ENCODE results near the gene SLC16A11.
A peak's percentile ranks its signal among the peaks of the same experiment; 100 is the strongest.

GRCh38 chr17:7001318-7001961 is 42.5 kb downstream of the SLC16A11 start:
- TF ChIP-seq CTCF (IDR thresholded peaks at IDR 0.05) = peak in 3 of 7 experiments; percentile 26 to 32 (median 30)
- no peak for TF ChIP-seq POLR2A (IDR thresholded peaks at IDR 0.05)
- no peak for TF ChIP-seq EP300 (IDR thresholded peaks at IDR 0.05)
- TF ChIP-seq POLR2AphosphoS5 (IDR thresholded peaks at IDR 0.05) = no peak

Measured in stomach (tissue), 4 donors.